SJCRH30 (cell line): Measurements from ENCODE around the gene BTN1A1. TPM values are rescaled to one million over a fixed set of nuclear protein-coding genes. Genes with fewer than 3 reads are reported as not detected.
A peak's percentile ranks its signal among the peaks of the same experiment; 100 is the strongest.
"Not testable (repeated sequence)": the region's sequence is repeated elsewhere in the genome, so short reads cannot be mapped to it uniquely, and the experiment has no call there.

ENCODE experiments used
- DNase-seq, 2 experiments: peaks; one replicate each; pipeline ENCODE4 v3.0.0-alpha.2; 2015 to 2020
- H3K27ac ChIP-seq: fragments of 250-450 bp; sonication (Bioruptor Pico); 2 replicates; pipeline ENCODE4 v1.5.1; 2020; ENCODE audit warnings: mild to moderate bottlenecking, moderate library complexity
- H3K27me3 ChIP-seq: fragments of 250-450 bp; sonication (Bioruptor Pico); 2 replicates; pipeline ENCODE4 v1.5.1; 2020; ENCODE audit warnings: mild to moderate bottlenecking, moderate library complexity
- H3K36me3 ChIP-seq: fragments of 250-450 bp; sonication (Bioruptor Pico); 2 replicates; pipeline ENCODE4 v1.5.1; 2020; ENCODE audit warnings: mild to moderate bottlenecking, moderate library complexity
- H3K4me1 ChIP-seq: fragments of 250-450 bp; sonication (Bioruptor Pico); 2 replicates; pipeline ENCODE4 v1.5.1; 2020; ENCODE audit warnings: mild to moderate bottlenecking, moderate library complexity
- H3K4me3 ChIP-seq: fragments of 250-450 bp; sonication (Bioruptor Pico); 2 replicates; pipeline ENCODE4 v1.5.1; 2020; ENCODE audit warnings: mild to moderate bottlenecking, moderate library complexity
- H3K9me3 ChIP-seq: fragments of 250-450 bp; sonication (Bioruptor Pico); replicated peaks from 2 replicates; pipeline ENCODE4 v1.5.1; 2020; ENCODE audit warnings: mild to moderate bottlenecking, moderate library complexity
- total RNA-seq: library from RNA; depleted of rRNA; stranded (reverse); fragments of >200 nt; shearing (Covaris generic); gene quantifications from 2 replicates; pipeline ENCODE4 v1.2.3, GENCODE V29; 2014; rRNA removed

The BTN1A1 gene, protein sequence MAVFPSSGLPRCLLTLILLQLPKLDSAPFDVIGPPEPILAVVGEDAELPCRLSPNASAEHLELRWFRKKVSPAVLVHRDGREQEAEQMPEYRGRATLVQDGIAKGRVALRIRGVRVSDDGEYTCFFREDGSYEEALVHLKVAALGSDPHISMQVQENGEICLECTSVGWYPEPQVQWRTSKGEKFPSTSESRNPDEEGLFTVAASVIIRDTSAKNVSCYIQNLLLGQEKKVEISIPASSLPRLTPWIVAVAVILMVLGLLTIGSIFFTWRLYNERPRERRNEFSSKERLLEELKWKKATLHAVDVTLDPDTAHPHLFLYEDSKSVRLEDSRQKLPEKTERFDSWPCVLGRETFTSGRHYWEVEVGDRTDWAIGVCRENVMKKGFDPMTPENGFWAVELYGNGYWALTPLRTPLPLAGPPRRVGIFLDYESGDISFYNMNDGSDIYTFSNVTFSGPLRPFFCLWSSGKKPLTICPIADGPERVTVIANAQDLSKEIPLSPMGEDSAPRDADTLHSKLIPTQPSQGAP
- total RNA-seq = 0.04 TPM in 1 of 2 replicates, not detected in the other

DNA sequence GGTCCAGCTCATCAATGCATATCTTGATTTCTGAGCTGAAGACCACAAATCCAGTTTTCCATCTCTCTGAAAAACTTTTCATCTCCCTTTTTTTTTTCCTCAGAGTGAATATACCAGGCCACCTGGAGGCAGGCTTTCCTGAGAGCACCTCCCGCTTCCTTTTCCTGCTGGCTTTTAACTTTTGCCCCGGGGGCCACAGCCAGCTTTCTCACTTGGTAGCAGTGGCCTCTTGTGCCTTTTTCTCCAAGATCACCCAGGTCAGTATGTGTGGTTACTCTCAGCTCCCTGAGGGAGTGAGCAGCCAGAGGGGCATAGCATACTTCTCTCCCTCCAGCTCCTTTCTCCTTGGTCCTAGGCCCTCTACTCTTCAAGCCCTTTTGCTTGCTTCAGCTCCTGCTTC is at the start of gene BTN1A1:
Gene BTN1A1 (plus strand): TSS at position 202 of the 400 bp plus-strand sequence. CDS start 984 bp downstream, outside the sequence.
- Histone ChIP-seq H3K9me3 (no peaks in the 10 kb centered on the region), H3K4me3 (no peak within 1 kb of the TSS), H3K27ac (no peak within 1 kb of the TSS), H3K27me3 (no peaks in the 10 kb centered on the region), H3K36me3 (no peaks in the 10 kb centered on the region), H3K4me1 (no peaks in the 10 kb centered on the region)
- no peak for DNase-seq

- H3K27ac ChIP-seq = no peak overlapping the region
- H3K9me3 ChIP-seq = no peaks in the 10 kb centered on the region
- H3K4me3 ChIP-seq = no peak overlapping the region
- peaks cover 4% of the 10 kb centered on the region for H3K4me1 ChIP-seq
- no peaks in the 10 kb centered on the region for H3K36me3 ChIP-seq
- peak; percentile 22 to 67 for DNase-seq
- no peaks in the 10 kb centered on the region for H3K27me3 ChIP-seq
Measured at GRCh38 chr6:26452631-26453235, 47.4 kb upstream of the BTN1A1 start.

- Histone ChIP-seq H3K27ac (no peak overlapping the region), H3K36me3 (no peaks in the 10 kb centered on the region), H3K4me1 (peaks cover 4% of the 10 kb centered on the region), H3K4me3 (no peak overlapping the region), H3K9me3 (no peaks in the 10 kb centered on the region), H3K27me3 (no peaks in the 10 kb centered on the region)
- DNase-seq = no peak
Measured at GRCh38 chr6:26454631-26455030, 45.5 kb upstream of the BTN1A1 start.

DNA sequence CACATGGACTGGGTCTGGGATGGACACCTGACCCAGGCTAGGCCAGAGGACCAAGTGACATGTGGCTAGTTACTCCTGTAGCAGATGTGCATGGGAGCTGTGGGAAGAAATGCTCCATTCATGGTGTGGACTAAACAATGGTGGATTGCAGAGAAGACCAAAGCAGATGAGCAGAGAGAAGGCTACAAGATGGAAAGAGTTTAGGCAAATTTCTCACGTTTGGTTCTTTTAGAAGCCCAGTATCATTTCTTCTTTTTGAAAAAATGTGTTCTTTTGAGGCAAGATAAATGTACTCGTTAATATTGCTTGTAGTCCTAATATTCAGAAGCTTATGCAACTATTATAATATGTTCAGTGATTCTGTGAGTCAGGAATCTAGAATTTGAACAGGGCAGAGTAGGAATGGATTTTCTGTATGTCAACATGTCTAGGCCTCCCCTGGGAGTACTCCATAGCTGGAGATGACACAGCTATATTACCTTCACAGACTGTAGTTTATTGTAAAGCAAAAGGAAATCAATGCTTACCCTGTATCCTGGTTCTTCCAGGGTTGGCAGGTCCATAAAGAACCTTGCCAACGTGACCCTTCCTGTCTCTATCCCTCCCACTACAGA is 44.6 kb upstream of the BTN1A1 start:
- Histone ChIP-seq H3K4me3 (no peak overlapping the region), H3K36me3 (peaks cover 4% of the 10 kb centered on the region; the same call in 1 of the 2 replicates), H3K9me3 (no peaks in the 10 kb centered on the region), H3K27me3 (no peaks in the 10 kb centered on the region), H3K4me1 (peaks cover 4% of the 10 kb centered on the region), H3K27ac (no peak overlapping the region)
- DNase-seq = no peak

DNA sequence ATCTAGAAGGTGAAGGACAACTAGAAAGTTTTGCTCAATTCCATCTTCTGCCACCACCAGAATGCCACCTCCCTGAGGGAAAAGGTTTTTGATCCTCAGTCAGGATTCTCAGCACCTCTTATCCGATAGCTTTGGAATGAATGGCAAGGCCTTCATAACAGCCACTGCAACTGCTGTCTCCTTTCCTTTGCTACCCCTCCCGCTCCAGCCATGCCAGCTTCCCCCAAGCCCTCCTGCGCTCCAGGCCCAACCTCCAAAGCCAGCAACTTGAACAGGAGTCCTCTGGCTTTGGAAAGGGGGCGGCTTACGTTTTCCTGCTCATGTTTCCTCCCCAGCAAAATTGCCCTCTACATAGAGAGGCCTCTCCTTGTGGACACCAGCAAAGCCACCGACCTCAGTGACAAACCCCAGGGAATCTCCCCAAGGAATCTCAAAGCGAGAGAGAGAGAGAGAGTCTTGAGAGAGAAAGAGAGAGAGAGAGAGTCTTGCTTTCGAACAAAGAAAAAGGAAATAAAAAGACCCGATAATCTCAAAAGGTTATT is 42.8 kb upstream of the BTN1A1 start:
- H3K4me3 ChIP-seq = peak overlapping the region; percentile 76
- H3K27ac ChIP-seq = peak overlapping the region; percentile 68
- DNase-seq = peak; percentile 65 to 81
- H3K4me1 ChIP-seq = peaks cover 4% of the 10 kb centered on the region
- no peaks in the 10 kb centered on the region for H3K9me3 ChIP-seq
- no peaks in the 10 kb centered on the region for H3K27me3 ChIP-seq
- peaks cover 15% of the 10 kb centered on the region for H3K36me3 ChIP-seq

GRCh38 chr6:26457806-26458688 is 42.1 kb upstream of the BTN1A1 start, which contains the start of gene BTN2A1:
TSS of gene BTN2A1 (plus strand) at chr6:26457955. CDS start at chr6:26458637, 682 bp downstream.
- DNase-seq = peak; percentile 78 to 91
- Histone ChIP-seq H3K4me3 (peak within 1 kb of the TSS; percentile 76), H3K27me3 (no peaks in the 10 kb centered on the region), H3K27ac (peak within 1 kb of the TSS; percentile 68), H3K36me3 (peaks cover 20% of the 10 kb centered on the region), H3K4me1 (peaks cover 4% of the 10 kb centered on the region), H3K9me3 (no peaks in the 10 kb centered on the region)

DNA sequence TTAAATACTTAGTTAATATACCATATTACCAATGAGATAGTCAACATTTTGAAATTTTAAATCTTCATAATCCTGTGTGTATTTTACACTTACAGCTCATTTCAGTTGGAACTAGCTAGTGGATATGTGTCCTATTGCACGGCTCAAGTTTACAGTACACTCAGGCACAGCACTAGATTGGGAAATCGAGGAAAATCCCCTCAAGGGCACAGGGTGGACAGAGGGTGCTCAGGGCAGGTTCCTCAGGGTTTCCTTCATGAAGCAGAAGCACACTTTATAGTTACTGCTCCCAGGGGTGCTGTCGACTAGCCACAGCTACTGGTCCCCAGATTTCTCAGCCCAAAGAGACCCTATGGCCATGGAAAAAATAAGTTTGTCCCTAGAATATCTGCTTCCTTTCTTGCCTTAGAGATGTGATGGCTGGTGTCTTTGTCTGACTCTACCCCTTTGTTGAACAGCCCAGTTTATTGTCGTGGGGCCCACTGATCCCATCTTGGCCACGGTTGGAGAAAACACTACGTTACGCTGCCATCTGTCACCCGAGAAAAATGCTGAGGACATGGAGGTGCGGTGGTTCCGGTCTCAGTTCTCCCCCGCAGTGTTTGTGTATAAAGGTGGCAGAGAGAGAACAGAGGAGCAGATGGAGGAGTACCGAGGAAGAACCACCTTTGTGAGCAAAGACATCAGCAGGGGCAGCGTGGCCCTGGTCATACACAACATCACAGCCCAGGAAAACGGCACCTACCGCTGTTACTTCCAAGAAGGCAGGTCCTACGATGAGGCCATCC is 40.9 kb upstream of the BTN1A1 start:
- H3K4me3 ChIP-seq = no peak overlapping the region; the same call in 1 of the 2 replicates
- no peak overlapping the region for H3K27ac ChIP-seq
- H3K36me3 ChIP-seq = peaks cover 25% of the 10 kb centered on the region
- H3K4me1 ChIP-seq = peaks cover 4% of the 10 kb centered on the region
- no peak for DNase-seq
- H3K9me3 ChIP-seq = no peaks in the 10 kb centered on the region
- H3K27me3 ChIP-seq = no peaks in the 10 kb centered on the region

DNA sequence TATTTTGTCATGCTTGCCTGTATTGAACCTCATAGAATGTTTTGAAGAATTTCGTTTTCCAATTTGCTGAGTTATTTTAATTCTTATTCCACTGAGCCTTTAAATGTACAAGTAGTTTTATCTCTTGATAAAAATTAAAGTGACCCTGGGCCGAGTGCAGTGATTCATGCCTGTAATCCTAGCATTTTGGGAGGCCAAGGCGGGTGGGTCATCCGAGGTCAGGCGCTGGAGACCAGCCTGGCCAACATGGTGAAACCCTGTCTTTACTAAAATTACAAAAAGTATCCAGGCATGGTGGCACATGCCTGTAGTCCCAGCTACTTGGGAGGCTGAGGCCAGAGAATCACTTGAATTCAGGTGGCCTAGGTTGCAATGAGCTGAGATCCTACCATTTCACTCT is 38.8 kb upstream of the BTN1A1 start:
- H3K36me3 ChIP-seq = peaks cover 36% of the 10 kb centered on the region
- DNase-seq, H3K4me3 ChIP-seq, H3K27ac ChIP-seq, H3K4me1 ChIP-seq, H3K9me3 ChIP-seq, H3K27me3 ChIP-seq: not testable (repeated sequence)

DNA sequence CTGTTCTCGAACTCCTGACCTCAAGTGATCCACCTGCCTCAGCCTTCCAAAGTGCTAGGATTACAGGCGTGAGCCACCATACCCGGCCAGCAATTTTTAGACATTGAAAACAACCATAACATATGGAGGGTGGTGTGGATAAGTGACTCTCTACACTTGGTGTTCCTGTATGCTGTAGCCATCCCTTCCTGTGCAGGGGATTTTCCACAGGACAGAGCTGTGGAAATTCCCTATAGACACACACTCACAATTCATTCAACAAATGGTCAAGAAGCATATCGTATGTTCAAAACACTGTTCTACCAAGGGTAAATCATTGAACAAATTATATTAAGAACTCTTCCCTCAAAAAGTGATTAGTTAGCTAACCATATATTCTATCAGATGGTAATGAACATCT is 36.1 kb upstream of the BTN1A1 start:
- Histone ChIP-seq H3K36me3 (peaks cover 48% of the 10 kb centered on the region), H3K9me3 (no peaks in the 10 kb centered on the region), H3K4me1 (no peaks in the 10 kb centered on the region), H3K27me3 (no peaks in the 10 kb centered on the region), H3K27ac (no peak overlapping the region), H3K4me3 (no peak overlapping the region)
- no peak for DNase-seq

DNA sequence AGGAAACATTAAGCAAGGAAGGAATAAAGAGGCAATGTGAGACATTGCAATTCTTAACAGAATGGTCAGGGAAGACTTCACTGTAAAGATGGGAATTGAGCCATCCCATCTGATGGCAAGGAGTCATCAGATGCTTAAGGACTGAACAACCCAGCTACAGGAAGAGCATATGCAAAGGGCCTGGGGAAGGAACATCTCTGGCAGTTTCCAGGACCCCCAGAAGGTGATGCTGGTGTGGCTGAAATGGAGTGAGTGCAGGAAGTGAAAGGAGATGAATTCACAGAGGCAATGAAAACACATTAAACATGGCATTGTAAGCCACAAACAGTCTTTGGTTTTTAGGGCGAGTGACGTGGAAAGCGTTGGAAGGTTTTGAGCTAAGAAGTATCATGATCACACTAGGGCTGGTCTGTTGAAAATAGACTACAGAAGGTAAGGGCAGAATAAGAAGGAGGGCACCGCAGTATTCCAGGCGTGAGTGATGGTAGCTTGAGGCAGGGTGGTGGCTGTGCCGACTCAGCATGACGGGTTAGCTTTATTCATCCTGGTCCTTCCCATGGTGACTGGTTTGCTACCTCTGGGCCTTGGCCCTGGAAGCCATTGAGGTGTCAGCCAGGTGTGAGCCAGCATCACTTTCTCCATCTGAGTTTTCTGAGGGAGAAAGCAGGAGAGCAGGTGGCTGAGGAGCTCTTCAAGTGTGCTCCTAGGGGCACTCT is 35.5 kb upstream of the BTN1A1 start:
- Histone ChIP-seq H3K4me1 (no peaks in the 10 kb centered on the region), H3K4me3 (no peak overlapping the region), H3K27ac (no peak overlapping the region), H3K9me3 (no peaks in the 10 kb centered on the region), H3K27me3 (no peaks in the 10 kb centered on the region), H3K36me3 (peaks cover 50% of the 10 kb centered on the region)
- no peak for DNase-seq

DNA sequence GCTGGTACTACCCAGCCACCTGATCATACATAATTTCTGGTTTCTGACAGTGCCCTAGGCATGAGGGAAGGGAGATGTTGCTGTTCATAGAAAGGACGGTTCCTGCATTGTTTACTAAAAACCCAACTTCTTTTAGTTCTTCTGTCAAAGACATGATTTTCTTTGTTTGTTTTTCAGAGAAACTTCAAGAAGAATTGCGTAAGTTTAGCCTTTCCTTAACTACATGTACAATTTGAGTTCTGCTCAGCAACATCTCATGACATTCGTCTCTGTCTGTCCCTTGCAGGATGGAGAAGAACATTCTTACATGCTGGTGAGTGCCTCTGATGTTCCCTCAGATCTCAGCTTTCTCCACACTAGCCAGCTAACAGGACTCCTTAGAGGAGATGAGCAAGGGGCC is 34.3 kb upstream of the BTN1A1 start:
- Histone ChIP-seq H3K9me3 (no peaks in the 10 kb centered on the region), H3K4me3 (no peak overlapping the region), H3K27ac (no peak overlapping the region), H3K36me3 (peaks cover 43% of the 10 kb centered on the region), H3K4me1 (no peaks in the 10 kb centered on the region), H3K27me3 (no peaks in the 10 kb centered on the region)
- DNase-seq = no peak

DNA sequence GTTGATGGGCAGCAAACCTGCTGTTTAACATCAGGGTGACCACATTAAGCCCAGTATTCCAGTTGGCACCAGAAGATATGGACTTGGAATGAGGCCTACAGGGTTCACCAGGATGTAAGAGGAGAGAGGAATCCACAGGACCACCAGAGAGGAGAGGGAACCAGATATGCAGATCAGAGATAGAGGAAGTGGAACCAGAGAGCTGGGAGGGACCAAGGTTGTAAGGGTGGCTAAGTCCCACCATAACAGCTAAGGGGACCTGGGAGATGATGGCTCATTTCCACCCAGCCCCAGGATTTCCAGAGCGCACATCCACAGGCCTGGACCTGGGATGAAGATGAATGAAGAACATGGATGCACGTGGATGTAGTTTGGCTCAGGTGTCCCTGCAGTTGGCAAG is 31.3 kb upstream of the BTN1A1 start:
- no peak overlapping the region for H3K4me3 ChIP-seq
- no peak overlapping the region for H3K27ac ChIP-seq
- no peaks in the 10 kb centered on the region for H3K27me3 ChIP-seq
- no peaks in the 10 kb centered on the region for H3K4me1 ChIP-seq
- no peaks in the 10 kb centered on the region for H3K9me3 ChIP-seq
- H3K36me3 ChIP-seq = peaks cover 26% of the 10 kb centered on the region
- DNase-seq = no peak

DNA sequence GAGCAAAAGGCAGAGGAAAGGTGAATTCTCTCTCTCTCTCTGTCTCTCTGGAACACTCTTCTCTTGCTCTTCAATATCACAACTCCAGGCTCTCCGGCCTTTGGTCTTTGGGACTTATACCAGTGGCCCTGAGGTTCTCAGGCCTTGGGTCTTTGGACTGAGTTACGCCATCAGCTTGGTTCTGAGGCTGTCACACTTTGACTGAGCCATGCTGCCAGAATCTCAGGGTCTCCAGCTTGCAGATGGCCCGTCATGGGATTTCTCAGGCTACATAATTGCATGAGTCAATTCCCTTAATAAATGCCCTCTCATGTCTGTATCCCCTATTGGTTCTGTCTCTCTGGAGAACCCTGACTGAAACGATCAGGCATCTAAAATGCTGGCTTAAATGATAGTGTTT is 29.5 kb upstream of the BTN1A1 start:
- H3K27ac ChIP-seq = no peak overlapping the region
- H3K27me3 ChIP-seq = no peaks in the 10 kb centered on the region
- H3K4me3 ChIP-seq = no peak overlapping the region
- DNase-seq = no peak
- no peaks in the 10 kb centered on the region for H3K4me1 ChIP-seq
- H3K9me3 ChIP-seq = no peaks in the 10 kb centered on the region
- H3K36me3 ChIP-seq = peaks cover 21% of the 10 kb centered on the region
